Thyroid gland (tissue), 4 donors: ENCODE measurements around the gene ZSWIM6.

ENCODE experiments used
- CTCF ChIP-seq, 6 experiments: fragments of 200-600 bp in 3 of 6; fragments of 450-650 bp in 3 of 6; sonication (generic) in 3 of 6; IDR thresholded peaks; one replicate each; pipeline ENCODE4 v1.5.1; 2016 to 2019; ENCODE audit warnings: antibody characterized with exemption in 6 of 6, mild to moderate bottlenecking in 2 of 6, inconsistent platforms in 1 of 6, moderate library complexity in 1 of 6
- POLR2A ChIP-seq, 2 donors: fragments of 450-650 bp; IDR thresholded peaks; one replicate each; pipeline ENCODE4 v1.6.1; 2017; ENCODE audit warnings: antibody characterized with exemption in 2 of 2, mild to moderate bottlenecking in 2 of 2, moderate library complexity in 1 of 2

GRCh38 chr5:61589946-61590345 is 257.9 kb downstream of the ZSWIM6 start:
- TF ChIP-seq CTCF (IDR thresholded peaks at IDR 0.05) (no peak), POLR2A (IDR thresholded peaks at IDR 0.05) (no peak)
